EH (cell line): ENCODE data around the gene PINLYP.
"Not testable (repeated sequence)": the region's sequence is repeated elsewhere in the genome, so short reads cannot be mapped to it uniquely, and the experiment has no call there.

Experiments used
- DNase-seq: peaks from one replicate; pipeline ENCODE4 v3.0.0-alpha.2; 2015; ENCODE audit warnings: low read depth

PINLYP gene

GRCh38 chr19:43582495-43582894 is 6.9 kb downstream of the PINLYP start:
- DNase-seq = no peak

GRCh38 chr19:43584484-43584883 is 8.9 kb downstream of the PINLYP start:
- DNase-seq = no peak

- no peak for DNase-seq
These were observed 10.7 kb downstream of the PINLYP start for GRCh38 chr19:43586346-43586745.

- not testable (repeated sequence) for DNase-seq
These were observed 11.4 kb downstream of the PINLYP start for GRCh38 chr19:43587029-43587428.

GRCh38 chr19:43589277-43589676 is 13.7 kb downstream of the PINLYP start:
- DNase-seq = no peak

GRCh38 chr19:43589678-43590077 is 14.1 kb downstream of the PINLYP start:
- DNase-seq = no peak

- DNase-seq = no peak
These were observed 16.5 kb downstream of the PINLYP start for GRCh38 chr19:43591904-43592772.

- DNase-seq = no peak
These were observed 17.3 kb downstream of the PINLYP start for GRCh38 chr19:43592800-43593350.

- DNase-seq = no peak
These were observed 18.6 kb downstream of the PINLYP start for GRCh38 chr19:43594081-43594697.

GRCh38 chr19:43594710-43595604 is 19.4 kb downstream of the PINLYP start:
- peak; percentile 65 for DNase-seq

GRCh38 chr19:43595605-43595998 is 20.0 kb downstream of the PINLYP start:
- DNase-seq = no peak

- peak; percentile 99 for DNase-seq
These were observed 20.6 kb downstream of the PINLYP start, which contains the start of the genes IRGQ and ZNF576 for GRCh38 chr19:43595999-43596841. TSS of gene IRGQ (minus strand) at chr19:43596134. CDS start at chr19:43595338, 796 bp downstream. TSS of gene ZNF576 (plus strand) at chr19:43596595. CDS start at chr19:43597109, 514 bp downstream.

GRCh38 chr19:43596842-43597461 is 21.4 kb downstream of the PINLYP start:
- DNase-seq = peak; percentile 24

GRCh38 chr19:43597876-43598275 is 22.3 kb downstream of the PINLYP start:
- DNase-seq = no peak

GRCh38 chr19:43598445-43599240 is 23.0 kb downstream of the PINLYP start:
- DNase-seq = no peak

- no peak for DNase-seq
These were observed 24.2 kb downstream of the PINLYP start for GRCh38 chr19:43599635-43600295.

- DNase-seq = not testable (repeated sequence)
These were observed 24.7 kb downstream of the PINLYP start for GRCh38 chr19:43600326-43600725.

- no peak for DNase-seq
These were observed 30.4 kb downstream of the PINLYP start for GRCh38 chr19:43605875-43606568.
